GM18499 (cell line): ENCODE data around the gene GLCE.

Source experiments
- ATAC-seq: cut with Tn5 transposase; IDR thresholded peaks from one replicate; pipeline ENCODE4 v1.9.1; 2021; ENCODE audit warnings: moderate number of reproducible peaks; ENCODE audit not compliant: insufficient read depth, unreplicated experiment

GLCE gene

DNA sequence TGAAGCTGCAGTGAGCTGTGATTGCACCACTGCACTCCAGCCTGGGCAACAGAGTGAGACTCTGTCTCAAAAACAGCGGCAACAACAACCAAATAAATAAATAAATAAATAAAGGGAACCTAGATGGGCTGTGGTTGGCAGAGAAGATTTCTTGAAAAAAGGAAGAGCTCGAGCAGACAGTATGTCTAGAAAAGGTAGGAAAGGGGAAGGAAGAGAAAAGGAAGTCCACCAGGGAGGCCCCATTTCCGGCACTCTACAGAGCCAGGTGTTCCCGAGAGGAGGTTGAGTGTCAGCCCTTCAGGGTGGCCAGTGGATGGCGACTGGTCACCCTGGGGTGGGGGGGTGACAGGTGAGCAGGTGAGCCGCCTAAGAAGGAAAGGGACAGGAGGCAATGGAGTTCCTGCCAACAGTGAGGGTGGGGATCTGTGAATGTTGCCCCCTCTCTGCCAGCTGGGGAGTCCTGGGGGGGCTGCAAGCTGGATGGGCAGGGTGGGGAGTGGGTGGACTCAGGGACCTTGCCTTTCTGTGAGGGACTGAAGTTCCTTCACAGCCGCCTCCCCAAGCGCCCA lies 153.1 kb downstream of the GLCE start:
- no peak for ATAC-seq

GRCh38 chr15:69314131-69314530 lies 153.7 kb downstream of the GLCE start:
- ATAC-seq, result no peak

DNA sequence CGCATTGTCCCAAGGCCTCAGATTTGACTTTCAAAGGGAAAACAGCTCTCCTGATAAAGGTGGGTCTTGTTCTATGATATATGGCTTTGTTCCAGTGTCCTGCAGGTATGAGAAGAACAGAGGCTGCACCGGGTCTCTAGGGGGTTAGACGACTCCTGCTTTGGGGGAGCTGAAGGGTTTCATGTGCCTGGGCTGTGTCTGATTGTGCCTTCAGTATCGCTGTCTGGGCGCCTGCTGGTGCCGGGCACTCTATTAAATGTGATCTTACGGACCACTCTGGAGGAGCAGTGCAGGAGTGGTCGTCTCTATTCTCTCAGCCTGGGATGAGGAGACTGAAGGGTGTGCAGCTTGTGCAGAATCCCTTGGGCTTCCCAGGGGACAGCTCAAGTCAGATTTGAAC lies 154.3 kb downstream of the GLCE start:
- no peak for ATAC-seq

GRCh38 chr15:69315402-69316110 lies 155.1 kb downstream of the GLCE start:
- ATAC-seq, result no peak

GRCh38 chr15:69316291-69316690 lies 155.9 kb downstream of the GLCE start:
- no peak for ATAC-seq

DNA sequence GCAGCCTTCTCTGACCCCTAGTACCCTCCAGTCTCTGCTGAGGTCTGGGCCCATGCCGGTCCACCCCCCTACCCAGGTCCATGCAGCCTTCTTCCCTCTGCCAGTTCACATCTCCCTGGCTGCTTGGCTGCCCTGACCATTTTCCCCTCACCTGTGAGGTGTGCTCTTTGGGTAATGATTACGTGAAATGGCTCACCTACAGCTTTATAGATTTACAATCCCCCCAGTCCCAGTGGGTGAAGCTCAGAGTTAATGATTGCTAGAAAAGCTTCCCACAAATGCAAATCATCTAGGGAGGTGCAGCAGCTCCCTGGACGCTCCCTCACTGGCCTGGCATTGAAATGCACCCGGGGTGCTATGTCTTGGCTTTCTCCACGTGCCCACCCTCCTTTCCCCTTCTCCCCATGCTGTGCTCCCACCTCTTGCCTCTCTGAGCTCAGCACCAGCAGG lies 157.0 kb downstream of the GLCE start:
- no peak for ATAC-seq

DNA sequence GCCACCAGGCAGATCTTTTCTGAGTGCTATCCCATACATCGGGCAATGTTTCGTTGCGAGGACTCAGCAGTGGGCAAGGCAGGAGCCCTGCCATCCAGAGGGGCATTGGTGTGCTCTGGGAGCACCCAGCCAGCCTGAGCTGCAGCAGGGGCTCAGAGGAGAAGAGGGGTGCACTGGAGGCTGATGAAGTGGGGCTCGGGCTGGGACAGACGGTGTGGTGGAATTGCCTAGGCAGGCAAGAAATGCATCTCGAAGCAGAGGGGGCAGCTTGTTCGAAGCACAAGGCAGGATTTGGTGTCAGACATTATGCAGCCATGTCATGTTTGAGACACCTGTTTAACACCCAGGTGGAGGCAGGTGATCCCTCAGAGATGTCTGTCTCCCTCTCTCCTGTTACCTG lies 157.6 kb downstream of the GLCE start:
- ATAC-seq, result no peak

- no peak for ATAC-seq
These were observed 159.2 kb downstream of the GLCE start for GRCh38 chr15:69319384-69320375.

DNA sequence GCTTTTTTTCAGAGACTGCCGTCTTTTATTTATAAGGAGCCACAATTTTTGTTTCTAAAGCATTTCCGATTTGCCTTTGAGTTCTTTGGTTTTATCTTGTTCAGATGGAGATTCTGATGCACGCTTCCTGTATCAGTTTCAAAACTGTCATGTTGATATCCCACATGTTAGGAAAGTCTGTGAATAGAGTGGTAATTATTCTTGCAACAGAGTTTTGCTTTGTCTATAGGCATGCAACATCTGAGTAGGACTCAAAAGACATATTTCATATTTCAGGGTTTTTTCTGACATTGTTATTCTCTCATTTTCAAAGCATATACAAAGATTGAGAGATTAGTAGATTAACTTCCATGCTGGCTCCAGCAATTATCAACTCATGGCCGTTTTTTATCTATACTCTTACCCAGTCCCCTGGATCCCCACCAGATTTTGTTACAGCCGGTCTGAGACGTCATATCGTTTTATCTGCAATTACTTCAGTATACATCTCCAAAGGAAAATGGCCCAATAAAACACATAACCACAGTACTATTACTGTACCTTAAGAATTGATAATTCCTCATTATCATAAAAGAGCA lies 160.6 kb downstream of the GLCE start:
- no peak for ATAC-seq
